Thyroid gland (tissue), 4 donors: Measurements from ENCODE around the gene TET3. TPM values are rescaled to one million over a fixed set of nuclear protein-coding genes. Genes with fewer than 3 reads are reported as not detected.

ENCODE experiments used
- DNase-seq, 2 donors: peaks; one replicate each; pipeline ENCODE4 v3.0.0-alpha.2; 2019
- H3K27ac ChIP-seq, 3 donors: fragments of 200-600 bp; sonication (generic); 1 replicate in 2 of 3; 2 replicates in 1 of 3; pipeline ENCODE4 v1.5.1; 2016 to 2019; ENCODE audit warnings: mild to moderate bottlenecking in 1 of 3, moderate library complexity in 1 of 3
- H3K27me3 ChIP-seq: fragments of 200-600 bp; sonication (generic); one replicate; pipeline ENCODE4 v1.5.1; 2019
- H3K36me3 ChIP-seq, 2 donors: fragments of 200-600 bp; sonication (generic); one replicate each; pipeline ENCODE4 v1.5.1; 2016 to 2019
- H3K4me1 ChIP-seq, 2 donors: fragments of 200-600 bp; sonication (generic); one replicate each; pipeline ENCODE4 v1.5.1; 2017 to 2019
- H3K4me3 ChIP-seq, 3 donors: fragments of 200-600 bp; sonication (generic); replicated peaks in 1 of 3; 1 replicate in 2 of 3; 2 replicates in 1 of 3; pipeline ENCODE4 v1.5.1; 2016; ENCODE audit warnings: mild to moderate bottlenecking in 1 of 3
- H3K9me3 ChIP-seq: fragments of 200-600 bp; sonication (generic); one replicate; pipeline ENCODE4 v1.5.1; 2017
- CTCF ChIP-seq, 6 experiments: fragments of 200-600 bp in 3 of 6; fragments of 450-650 bp in 3 of 6; sonication (generic) in 3 of 6; IDR thresholded peaks; one replicate each; pipeline ENCODE4 v1.5.1; 2016 to 2019; ENCODE audit warnings: antibody characterized with exemption in 6 of 6, mild to moderate bottlenecking in 2 of 6, inconsistent platforms in 1 of 6, moderate library complexity in 1 of 6
- POLR2A ChIP-seq, 2 donors: fragments of 450-650 bp; IDR thresholded peaks; one replicate each; pipeline ENCODE4 v1.6.1; 2017; ENCODE audit warnings: antibody characterized with exemption in 2 of 2, mild to moderate bottlenecking in 2 of 2, moderate library complexity in 1 of 2
- WGBS, 2 donors: methylation state at CpG; one replicate each; pipeline ENCODE4 v1.1.5; 2017; 5-methylcytosine and 5-hydroxymethylcytosine counted together
- intact Hi-C: fragments of 100-400 bp; cut with DNase I; formaldehyde crosslinking; loops from one replicate; pipeline ENCODE4 v1.15.1; 2023
- total RNA-seq, 4 donors: library from RNA; depleted of rRNA; stranded (reverse); fragments of >200 nt; gene quantifications; one replicate each; pipeline ENCODE4 v1.2.3, GENCODE V29; 2016

The TET3 gene
- total RNA-seq, 4 donors from 2014 or later, result 6.4 to 10.8 (median 7.5) TPM

- Histone ChIP-seq H3K4me1 (peaks cover 13 to 34% of the 10 kb centered on the region in 2 donors), H3K36me3 (no peaks in the 10 kb centered on the region), H3K9me3 (no peaks in the 10 kb centered on the region), H3K4me3 (no peak overlapping the region), H3K27ac (no peak overlapping the region), H3K27me3 (no peaks in the 10 kb centered on the region)
- no peak for TF ChIP-seq POLR2A (IDR thresholded peaks at IDR 0.05)
- TF ChIP-seq CTCF (IDR thresholded peaks at IDR 0.05), result no peak
- intact Hi-C loops, result loop anchor here (10.0 kb wide), 1 partner anchor 146 kb away; no protein-coding TSS in a partner anchor
- WGBS, 2 donors, result 79 to 89% methylated on average over 2 of the region's 2 CpGs
- DNase-seq, result no peak
These were observed 4.1 kb upstream of the TET3 start for GRCh38 chr2:73980566-73980965.

- peak overlapping the region in 1 of 3 donors; percentile 18 for H3K27ac ChIP-seq
- H3K4me3 ChIP-seq, result peak overlapping the region in 1 of 3 donors; percentile 25
- intact Hi-C loops, result loop anchor here (10.0 kb wide), 1 partner anchor 147 kb away; no protein-coding TSS in a partner anchor
- H3K27me3 ChIP-seq, result no peaks in the 10 kb centered on the region
- 15 to 18% methylated on average over 28 to 31 of the region's 31 CpGs for WGBS, 2 donors
- peak; percentile 39 to 44 for DNase-seq
- peaks cover 20 to 42% of the 10 kb centered on the region in 2 donors for H3K4me1 ChIP-seq
- H3K36me3 ChIP-seq, result no peaks in the 10 kb centered on the region
- TF ChIP-seq CTCF (IDR thresholded peaks at IDR 0.05), result no peak
- no peak for TF ChIP-seq POLR2A (IDR thresholded peaks at IDR 0.05)
- no peaks in the 10 kb centered on the region for H3K9me3 ChIP-seq
These were observed 3.4 kb upstream of the TET3 start for GRCh38 chr2:73981081-73982001.

DNA sequence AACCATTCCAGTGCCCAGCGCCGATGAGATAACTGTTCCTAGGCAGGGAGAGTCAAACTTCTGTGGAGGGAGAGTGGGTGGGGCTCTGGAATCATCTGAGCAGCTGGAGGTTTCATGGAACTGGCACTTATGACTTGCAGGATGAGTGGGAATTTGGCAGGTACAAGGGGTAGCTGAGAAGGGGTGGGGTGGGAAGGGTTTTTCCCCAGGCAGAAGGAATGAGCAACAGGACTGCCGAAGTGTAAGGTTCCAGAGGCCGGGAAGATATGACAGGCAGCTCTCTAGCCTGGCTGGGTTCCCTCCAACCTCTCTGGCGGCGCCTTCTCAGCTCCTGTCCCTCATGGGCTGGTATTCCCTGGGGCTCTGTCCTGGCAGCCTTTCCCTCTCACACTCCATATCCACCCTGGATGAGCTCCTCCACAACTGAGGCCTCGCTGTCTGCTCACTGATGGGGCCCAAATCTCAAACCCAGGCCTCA, 2.5 kb upstream of the TET3 start:
- Histone ChIP-seq H3K27ac (peak overlapping the region in 1 of 3 donors; percentile 93), H3K9me3 (no peaks in the 10 kb centered on the region), H3K27me3 (no peaks in the 10 kb centered on the region), H3K4me3 (no peak overlapping the region), H3K4me1 (peaks cover 25 to 49% of the 10 kb centered on the region in 2 donors), H3K36me3 (no peaks in the 10 kb centered on the region)
- peak; percentile 34 to 42 for DNase-seq
- intact Hi-C loops, result loop anchor here (10.0 kb wide), 1 partner anchor 147 kb away; no protein-coding TSS in a partner anchor
- no peak for TF ChIP-seq CTCF (IDR thresholded peaks at IDR 0.05)
- TF ChIP-seq POLR2A (IDR thresholded peaks at IDR 0.05), result no peak
- WGBS, 2 donors, result 50% methylated on average over 7 of the region's 7 CpGs

- peak in 1 of 2 donors; percentile 74 for TF ChIP-seq POLR2A (IDR thresholded peaks at IDR 0.05)
- peak in 4 of 6 experiments; percentile 15 to 20 (median 16) for TF ChIP-seq CTCF (IDR thresholded peaks at IDR 0.05)
- peak overlapping the region; percentile 34 to 55 (median 41) for H3K4me3 ChIP-seq
- WGBS, 2 donors, result 11 to 18% methylated on average over 33 to 35 of the region's 35 CpGs
These were observed 1.1 kb upstream of the TET3 start for GRCh38 chr2:73983322-73984202.

More at GRCh38 chr2:73983322-73984202, 1.1 kb upstream of the TET3 start:
- Histone ChIP-seq H3K9me3 (no peaks in the 10 kb centered on the region), H3K36me3 (no peaks in the 10 kb centered on the region), H3K4me1 (peaks cover 39 to 63% of the 10 kb centered on the region in 2 donors), H3K27ac (peak overlapping the region; percentile 78 to 93 (median 92)), H3K27me3 (no peaks in the 10 kb centered on the region)
- DNase-seq, result peak; percentile 99
- intact Hi-C loops, result loop anchor here (10.0 kb wide), 1 partner anchor 149 kb away; no protein-coding TSS in a partner anchor
